SKM-1 (cell line): ENCODE measurements around the gene ACO2.
"Not testable (repeated sequence)": the region's sequence is repeated elsewhere in the genome, so short reads cannot be mapped to it uniquely, and the experiment has no call there.

Experiments
- DNase-seq: peaks from one replicate; lab custom pipeline; 2025; ENCODE audit not compliant: unreplicated experiment; lab: John Stamatoyannopoulos, UW

ACO2 gene

GRCh38 chr22:41539146-41540005, 70.5 kb downstream of the ACO2 start:
- DNase-seq, result no peak

- DNase-seq, result no peak
These were observed 71.0 kb downstream of the ACO2 start for GRCh38 chr22:41540006-41540315.

- no peak for DNase-seq
These were observed 71.4 kb downstream of the ACO2 start for GRCh38 chr22:41540365-41540764.

- DNase-seq, result no peak
These were observed 72.6 kb downstream of the ACO2 start for GRCh38 chr22:41541484-41541883.

- no peak for DNase-seq
These were observed 73.3 kb downstream of the ACO2 start for GRCh38 chr22:41542224-41542623.

- DNase-seq, result peak; percentile 94
These were observed 75.1 kb downstream of the ACO2 start, which contains the start of gene POLR3H for GRCh38 chr22:41543854-41544670. Gene POLR3H (minus strand): TSS chr22:41544470. CDS start chr22:41544101, 369 bp downstream.

GRCh38 chr22:41544671-41545476, 76.0 kb downstream of the ACO2 start:
- no peak for DNase-seq

DNA sequence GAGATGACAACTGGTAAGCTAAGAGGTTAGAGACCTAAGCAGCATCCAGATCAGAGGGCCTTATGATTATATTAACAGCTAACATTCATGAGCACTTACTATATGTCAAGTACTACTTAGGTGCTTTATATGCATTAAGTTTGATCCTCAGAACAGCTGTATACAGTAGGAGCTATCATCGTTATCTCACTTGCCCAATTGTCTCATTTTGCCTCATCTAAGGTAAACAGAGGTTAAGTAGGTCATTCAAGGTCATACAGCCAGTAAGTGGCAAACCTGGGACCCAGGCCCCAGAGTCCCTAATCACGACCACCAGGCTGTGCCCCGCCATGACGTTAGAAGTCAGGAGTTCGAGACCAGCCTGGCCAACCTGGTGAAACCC, 79.9 kb downstream of the ACO2 start:
- DNase-seq, result no peak

GRCh38 chr22:41550952-41551491, 82.1 kb downstream of the ACO2 start:
- DNase-seq, result no peak

DNA sequence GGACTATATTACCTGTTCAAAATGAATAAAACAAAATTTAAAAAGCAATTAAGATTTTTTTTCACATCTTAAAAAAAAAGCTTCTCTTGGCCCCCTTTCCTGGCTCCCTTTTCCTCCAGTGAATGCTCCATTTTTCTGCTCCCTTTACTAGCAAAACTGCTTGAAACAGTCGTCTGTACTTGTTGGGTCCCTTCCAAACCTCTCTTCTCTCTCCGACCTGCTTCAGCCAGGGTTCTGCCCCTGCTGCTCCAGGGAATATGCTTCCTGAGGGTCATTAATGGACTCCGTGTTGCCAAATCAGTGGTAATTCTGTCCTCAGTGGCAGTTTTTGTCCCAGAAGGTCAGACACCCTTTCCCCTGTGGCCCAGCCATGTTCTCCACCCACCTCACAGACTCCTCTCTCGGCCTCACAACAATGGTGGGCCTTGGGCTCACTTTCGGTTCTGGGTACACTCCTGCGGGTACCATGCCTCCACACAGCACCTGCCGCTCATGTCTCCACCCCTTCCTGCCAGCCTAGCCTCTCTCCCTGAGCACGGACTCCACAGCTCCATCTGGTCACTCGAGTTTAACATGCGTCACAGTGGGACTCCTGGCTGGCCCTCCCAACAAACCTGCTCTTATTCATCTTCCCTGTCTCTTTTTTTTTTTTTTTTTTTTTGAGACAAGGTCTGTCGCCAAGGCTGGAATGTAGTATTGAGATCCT, 83.1 kb downstream of the ACO2 start:
- DNase-seq, result no peak

- DNase-seq, result no peak
These were observed 86.5 kb downstream of the ACO2 start for GRCh38 chr22:41555325-41555982.

DNA sequence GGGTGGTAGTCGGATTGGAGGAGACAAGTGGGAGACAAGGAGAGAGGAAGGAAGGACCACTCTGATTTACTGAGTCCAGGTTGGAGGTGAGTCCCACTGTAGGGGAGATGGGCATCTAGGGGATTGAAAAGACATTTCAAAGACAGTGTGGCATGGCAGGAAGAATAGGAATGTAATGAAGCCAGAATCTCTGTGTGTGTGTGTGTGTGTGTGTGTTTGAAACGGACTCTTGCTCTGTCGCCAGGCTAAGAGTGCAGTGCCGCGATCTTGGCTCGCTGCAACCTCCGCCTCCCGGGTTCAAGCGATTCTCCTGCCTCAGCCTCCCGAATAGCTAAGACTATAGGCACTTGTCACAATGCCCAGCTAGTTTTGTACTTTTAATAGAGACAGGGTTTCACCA, 87.6 kb downstream of the ACO2 start:
- DNase-seq, result no peak

GRCh38 chr22:41557401-41558240, 88.7 kb downstream of the ACO2 start:
- no peak for DNase-seq

GRCh38 chr22:41558241-41558630, 89.3 kb downstream of the ACO2 start:
- not testable (repeated sequence) for DNase-seq

DNA sequence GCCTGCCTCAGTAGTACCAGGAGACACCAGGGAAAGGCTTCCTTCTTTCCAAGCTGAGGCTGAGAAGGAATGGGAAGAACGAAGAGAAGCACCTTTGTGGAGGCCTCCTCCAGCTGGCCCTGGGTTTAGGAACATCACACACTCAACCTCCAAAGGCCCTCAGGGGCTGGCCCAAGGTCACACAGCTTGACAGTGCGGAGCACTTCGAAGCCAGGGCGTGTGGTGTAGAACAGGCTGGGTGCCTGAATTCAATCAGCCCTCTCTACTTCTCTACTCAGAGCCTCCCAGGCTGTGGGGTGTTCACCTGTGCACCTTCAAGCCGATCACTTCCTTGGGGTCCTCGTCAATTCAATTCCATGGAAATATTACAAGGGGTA, 91.2 kb downstream of the ACO2 start:
- no peak for DNase-seq

DNA sequence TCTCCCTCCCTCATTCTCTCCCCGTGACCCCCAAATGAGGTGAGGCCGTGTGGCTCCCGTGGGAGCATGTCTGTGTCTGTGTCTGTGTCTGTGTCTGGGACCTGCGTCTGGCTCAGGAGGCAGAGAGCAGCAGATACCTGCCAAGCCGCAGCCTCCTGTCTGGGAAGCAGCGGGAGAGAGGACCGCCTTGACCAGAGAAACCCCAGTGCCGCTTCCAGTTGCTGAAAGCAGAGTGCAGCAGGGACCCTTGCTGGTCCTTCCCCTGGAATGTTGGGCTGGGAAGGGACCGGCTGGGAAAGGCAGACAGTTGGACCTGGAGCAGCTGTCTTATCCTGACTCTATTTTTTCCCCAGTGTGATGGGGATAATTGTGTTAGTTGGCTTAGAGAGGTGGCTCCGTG, 92.4 kb downstream of the ACO2 start:
- DNase-seq, result no peak

- DNase-seq, result no peak
These were observed 92.9 kb downstream of the ACO2 start for GRCh38 chr22:41561788-41562187.

- no peak for DNase-seq
These were observed 93.5 kb downstream of the ACO2 start for GRCh38 chr22:41562461-41562860.

DNA sequence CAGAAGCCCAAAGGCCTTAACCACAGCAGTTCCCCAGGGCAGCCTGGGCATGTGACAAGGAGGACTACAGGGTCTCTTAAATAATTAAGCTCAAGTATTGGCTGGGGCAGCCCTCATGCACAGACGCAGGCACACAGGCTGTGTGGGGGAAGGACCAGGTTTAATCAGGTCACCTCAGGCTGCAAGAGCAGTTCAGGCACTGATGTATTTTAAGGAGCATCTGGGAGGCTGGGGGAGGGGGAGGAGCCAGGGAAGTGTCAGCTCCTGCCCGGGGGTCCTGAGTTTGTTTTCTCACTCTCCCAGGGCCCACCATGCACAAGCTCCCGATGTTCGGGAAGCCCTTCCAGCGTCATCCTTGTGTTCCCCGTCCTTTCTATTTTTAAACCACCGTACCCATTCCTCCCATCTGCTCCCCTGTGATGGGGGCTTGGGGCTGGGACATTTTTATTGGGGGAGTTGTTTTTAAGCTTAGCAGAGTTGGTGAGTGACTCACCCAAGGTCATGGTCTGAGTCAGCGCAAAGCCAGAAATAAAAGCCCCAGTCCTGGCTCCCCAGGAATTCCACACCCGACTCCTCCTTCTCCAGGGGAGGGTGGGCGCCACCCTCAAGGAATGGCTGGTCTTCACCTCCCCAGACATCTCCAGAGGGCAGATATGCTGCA, 94.3 kb downstream of the ACO2 start:
- DNase-seq, result no peak
